Central memory CD8-positive, alpha-beta T cell (primary cell): ENCODE data around the gene SEL1L3.

Experiments used
- ATAC-seq: fragments of 150-1000 bp; cut with Tn5 transposase; replicated peaks from 2 replicates; pipeline ENCODE4 v1.10.0; 2022; ENCODE audit warnings: mild to moderate bottlenecking, moderate FRiP score, moderate number of reproducible peaks; ENCODE audit not compliant: poor library complexity, severe bottlenecking; ENCODE audit errors: extremely low read depth
- DNase-seq, 2 donors: peaks; one replicate each; pipeline ENCODE4 v3.0.0; 2021; ENCODE audit warnings: low spot score in 2 of 2
- H3K27ac Mint-ChIP-seq: one replicate; pipeline ENCODE4 v1.8.0; 2022; ENCODE audit warnings: low read depth, mild to moderate bottlenecking, moderate library complexity, mixed read lengths
- H3K27me3 Mint-ChIP-seq: one replicate; pipeline ENCODE4 v1.8.0; 2022; ENCODE audit warnings: mixed read lengths
- H3K36me3 Mint-ChIP-seq: one replicate; pipeline ENCODE4 v1.8.0; 2022; ENCODE audit warnings: mild to moderate bottlenecking, moderate library complexity, mixed read lengths; ENCODE audit not compliant: insufficient read depth
- H3K4me1 Mint-ChIP-seq: one replicate; pipeline ENCODE4 v1.8.0; 2022; ENCODE audit warnings: mixed read lengths
- H3K4me3 Mint-ChIP-seq: one replicate; pipeline ENCODE4 v1.8.0; 2022; ENCODE audit warnings: mild to moderate bottlenecking, moderate library complexity, mixed read lengths
- H3K9me3 Mint-ChIP-seq: one replicate; pipeline ENCODE4 v1.8.0; 2022; ENCODE audit warnings: mixed read lengths

The SEL1L3 gene

DNA sequence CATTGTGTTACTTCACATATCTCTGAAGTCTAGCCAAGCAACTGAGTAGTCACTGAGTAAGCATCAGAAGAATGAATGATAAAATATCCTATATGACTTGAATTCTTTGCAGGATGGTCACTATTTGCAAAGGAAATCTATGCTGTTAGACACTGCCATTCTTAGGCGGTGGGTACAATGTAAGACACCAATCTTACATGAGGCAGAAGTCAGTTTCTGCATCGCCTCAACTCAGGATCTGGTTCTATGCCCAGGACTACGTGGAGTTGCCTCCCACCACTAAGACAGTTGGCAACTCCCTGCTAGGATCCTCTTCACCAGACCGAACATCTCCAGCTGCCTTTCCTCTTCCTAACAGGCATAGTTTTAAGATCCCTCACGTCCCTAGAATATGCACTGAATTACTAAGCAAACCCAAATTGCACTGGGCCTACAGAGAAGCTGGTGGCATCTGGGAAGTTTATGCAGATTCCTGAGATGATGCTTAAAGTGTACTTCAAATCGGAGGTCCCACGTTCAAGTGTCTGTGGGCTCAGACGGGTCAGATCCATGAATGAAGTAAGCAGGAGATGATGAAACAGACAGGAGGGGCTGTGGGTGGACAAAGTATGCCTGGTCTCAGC lies 45.6 kb downstream of the SEL1L3 start:
- Mint-ChIP-seq H3K27ac (no peak overlapping the region), H3K36me3 (peaks cover 41% of the 10 kb centered on the region), H3K27me3 (no peaks in the 10 kb centered on the region), H3K9me3 (no peaks in the 10 kb centered on the region), H3K4me1 (no peaks in the 10 kb centered on the region), H3K4me3 (no peak overlapping the region)
- DNase-seq = no peak
- no peak for ATAC-seq

GRCh38 chr4:25816591-25817058 lies 46.2 kb downstream of the SEL1L3 start:
- peaks cover 41% of the 10 kb centered on the region for H3K36me3 Mint-ChIP-seq
- no peak overlapping the region for H3K27ac Mint-ChIP-seq
- H3K4me1 Mint-ChIP-seq = no peaks in the 10 kb centered on the region
- DNase-seq (no peak), ATAC-seq (no peak)
- no peaks in the 10 kb centered on the region for H3K9me3 Mint-ChIP-seq
- H3K27me3 Mint-ChIP-seq = no peaks in the 10 kb centered on the region
- no peak overlapping the region for H3K4me3 Mint-ChIP-seq

GRCh38 chr4:25815586-25815985 lies 47.2 kb downstream of the SEL1L3 start:
- ATAC-seq (no peak), DNase-seq (no peak)
- Mint-ChIP-seq H3K9me3 (no peaks in the 10 kb centered on the region), H3K36me3 (peaks cover 41% of the 10 kb centered on the region), H3K27ac (no peak overlapping the region), H3K4me1 (no peaks in the 10 kb centered on the region), H3K27me3 (no peaks in the 10 kb centered on the region), H3K4me3 (no peak overlapping the region)

- DNase-seq (no peak), ATAC-seq (no peak)
- H3K4me3 Mint-ChIP-seq = no peak overlapping the region
- no peaks in the 10 kb centered on the region for H3K9me3 Mint-ChIP-seq
- H3K27ac Mint-ChIP-seq = no peak overlapping the region
- H3K27me3 Mint-ChIP-seq = no peaks in the 10 kb centered on the region
- H3K4me1 Mint-ChIP-seq = no peaks in the 10 kb centered on the region
- peaks cover 38% of the 10 kb centered on the region for H3K36me3 Mint-ChIP-seq
Observed at GRCh38 chr4:25814301-25815136, 48.3 kb downstream of the SEL1L3 start.

GRCh38 chr4:25813448-25814106 lies 49.2 kb downstream of the SEL1L3 start:
- no peak for ATAC-seq
- Mint-ChIP-seq H3K27ac (peak overlapping the region; percentile 7), H3K36me3 (peaks cover 39% of the 10 kb centered on the region), H3K4me3 (no peak overlapping the region), H3K9me3 (no peaks in the 10 kb centered on the region), H3K4me1 (no peaks in the 10 kb centered on the region), H3K27me3 (no peaks in the 10 kb centered on the region)
- no peak for DNase-seq

DNA sequence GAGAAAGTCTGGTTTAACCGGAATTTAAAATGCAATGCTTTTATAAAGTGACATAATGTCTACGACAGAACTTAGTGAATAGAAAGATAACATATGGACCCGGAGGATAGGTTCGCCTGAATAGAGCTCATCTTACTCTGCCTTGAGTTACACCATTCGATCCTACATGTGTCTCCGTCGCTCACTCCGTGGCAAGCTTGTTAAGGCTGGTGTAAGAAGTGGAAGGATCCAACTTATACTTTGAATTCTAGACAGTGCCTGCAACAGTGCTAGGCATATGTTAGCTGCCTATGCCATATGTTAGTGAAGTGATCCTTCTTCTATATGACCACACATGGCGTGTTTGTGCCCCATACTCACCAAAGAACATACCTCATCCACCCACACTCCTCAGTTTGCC lies 50.9 kb downstream of the SEL1L3 start:
- Mint-ChIP-seq H3K27me3 (no peaks in the 10 kb centered on the region), H3K4me1 (no peaks in the 10 kb centered on the region), H3K27ac (no peak overlapping the region), H3K36me3 (peaks cover 44% of the 10 kb centered on the region), H3K9me3 (no peaks in the 10 kb centered on the region), H3K4me3 (no peak overlapping the region)
- DNase-seq (no peak), ATAC-seq (no peak)

GRCh38 chr4:25811374-25811690 lies 51.5 kb downstream of the SEL1L3 start:
- ATAC-seq (no peak), DNase-seq (no peak)
- no peaks in the 10 kb centered on the region for H3K9me3 Mint-ChIP-seq
- no peaks in the 10 kb centered on the region for H3K27me3 Mint-ChIP-seq
- H3K4me3 Mint-ChIP-seq = no peak overlapping the region
- no peaks in the 10 kb centered on the region for H3K4me1 Mint-ChIP-seq
- H3K36me3 Mint-ChIP-seq = peaks cover 44% of the 10 kb centered on the region
- no peak overlapping the region for H3K27ac Mint-ChIP-seq

DNA sequence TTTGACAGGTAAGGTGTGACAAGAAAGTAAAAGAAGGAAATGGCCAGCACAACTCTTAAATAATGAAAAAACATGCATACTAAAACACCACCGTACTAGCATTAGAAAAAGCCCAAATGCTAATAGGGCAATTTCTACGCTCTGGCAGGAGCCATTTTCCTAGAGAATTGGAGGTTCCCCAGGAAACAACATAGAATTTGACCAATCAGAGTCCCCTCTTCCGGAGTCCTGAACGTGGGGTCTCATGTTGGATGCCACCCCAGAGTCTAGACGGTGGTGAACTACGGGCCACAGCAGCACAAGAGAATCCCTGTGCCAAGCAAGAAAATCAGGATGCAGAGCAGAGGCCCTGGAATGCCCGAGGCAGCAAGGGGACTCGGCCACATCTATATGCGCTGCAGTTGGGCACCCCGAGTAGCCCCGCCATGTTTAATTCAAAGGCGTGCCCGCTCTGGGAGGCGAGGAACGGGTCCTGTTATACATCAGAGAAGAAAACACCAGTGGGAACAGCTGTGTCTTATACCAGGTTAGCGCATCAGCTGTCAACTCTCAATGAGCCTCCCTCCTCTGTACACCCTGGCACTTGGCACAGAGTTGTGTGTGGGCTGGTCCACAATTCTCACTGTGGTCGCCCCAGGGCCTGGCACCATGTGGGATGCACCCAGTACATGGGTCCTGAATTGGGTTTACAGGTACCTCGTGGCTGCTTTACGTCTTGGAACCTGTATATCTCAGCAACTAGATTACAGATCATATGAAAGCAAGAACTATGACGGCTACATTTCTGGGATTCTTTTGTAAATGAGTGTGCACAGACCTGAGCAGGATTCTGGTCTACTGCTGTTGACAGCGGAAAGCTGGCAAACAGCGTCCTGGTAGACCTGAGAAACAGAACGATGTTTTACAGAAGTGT lies 52.1 kb downstream of the SEL1L3 start:
- no peak for ATAC-seq
- no peak for DNase-seq
- Mint-ChIP-seq H3K9me3 (no peaks in the 10 kb centered on the region), H3K36me3 (peaks cover 46% of the 10 kb centered on the region), H3K4me3 (no peak overlapping the region), H3K27ac (peak overlapping the region; percentile 68), H3K27me3 (no peaks in the 10 kb centered on the region), H3K4me1 (no peaks in the 10 kb centered on the region)

DNA sequence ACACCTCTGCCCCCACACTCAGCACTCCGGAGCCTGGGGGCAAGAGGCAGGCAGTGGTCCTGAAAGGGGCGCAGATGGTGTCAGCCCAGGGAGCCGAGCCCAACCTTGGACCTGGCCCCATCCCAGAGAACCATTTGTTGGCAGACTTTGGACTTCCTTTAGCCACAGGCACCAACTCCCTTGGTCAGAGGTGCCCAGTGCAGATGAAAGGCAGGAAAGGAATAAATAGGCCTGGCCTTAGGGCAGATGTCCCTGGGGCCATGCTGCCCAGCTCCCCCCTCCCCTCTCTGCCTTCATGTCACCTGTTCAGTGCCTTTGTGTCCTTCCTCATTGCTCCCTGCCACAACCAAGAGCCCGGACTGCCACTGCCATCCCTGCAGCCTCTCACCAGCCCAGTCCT lies 52.8 kb downstream of the SEL1L3 start:
- DNase-seq = no peak
- Mint-ChIP-seq H3K9me3 (no peaks in the 10 kb centered on the region), H3K27me3 (no peaks in the 10 kb centered on the region), H3K4me3 (no peak overlapping the region), H3K4me1 (no peaks in the 10 kb centered on the region), H3K36me3 (peaks cover 48% of the 10 kb centered on the region), H3K27ac (peak overlapping the region; percentile 68)
- no peak for ATAC-seq

DNA sequence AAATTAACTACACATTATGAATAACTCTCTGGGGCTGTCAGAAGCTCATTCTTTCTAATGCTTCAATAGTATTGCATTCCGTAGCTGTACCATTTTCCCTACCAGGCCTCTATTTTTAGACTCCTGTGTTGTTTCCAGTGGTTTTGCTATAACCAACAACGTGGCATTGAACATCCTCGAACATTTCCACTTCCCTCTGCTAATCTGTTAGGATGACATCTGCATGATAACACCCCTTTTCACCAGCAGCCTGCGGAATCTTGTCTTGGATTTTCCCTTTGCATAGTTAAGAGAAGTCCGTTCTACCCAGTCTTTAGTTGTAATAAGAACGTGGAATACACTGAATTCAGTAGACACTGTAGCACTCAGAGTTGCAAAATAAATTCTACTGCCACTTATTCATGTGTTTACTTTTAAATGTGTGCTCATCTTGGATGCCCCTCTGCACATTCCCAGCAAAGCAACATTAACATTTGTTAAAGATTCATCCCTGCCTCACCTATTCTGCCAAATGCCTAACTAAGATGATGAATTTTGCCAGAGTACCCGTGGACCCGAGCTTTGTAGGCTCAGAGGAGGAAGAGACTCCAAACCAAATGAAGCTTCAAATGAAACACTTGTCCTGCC lies 55.6 kb downstream of the SEL1L3 start:
- ATAC-seq (no peak), DNase-seq (no peak)
- Mint-ChIP-seq H3K4me1 (no peaks in the 10 kb centered on the region), H3K27me3 (no peaks in the 10 kb centered on the region), H3K27ac (no peak overlapping the region), H3K4me3 (no peak overlapping the region), H3K9me3 (no peaks in the 10 kb centered on the region), H3K36me3 (peaks cover 47% of the 10 kb centered on the region)

DNA sequence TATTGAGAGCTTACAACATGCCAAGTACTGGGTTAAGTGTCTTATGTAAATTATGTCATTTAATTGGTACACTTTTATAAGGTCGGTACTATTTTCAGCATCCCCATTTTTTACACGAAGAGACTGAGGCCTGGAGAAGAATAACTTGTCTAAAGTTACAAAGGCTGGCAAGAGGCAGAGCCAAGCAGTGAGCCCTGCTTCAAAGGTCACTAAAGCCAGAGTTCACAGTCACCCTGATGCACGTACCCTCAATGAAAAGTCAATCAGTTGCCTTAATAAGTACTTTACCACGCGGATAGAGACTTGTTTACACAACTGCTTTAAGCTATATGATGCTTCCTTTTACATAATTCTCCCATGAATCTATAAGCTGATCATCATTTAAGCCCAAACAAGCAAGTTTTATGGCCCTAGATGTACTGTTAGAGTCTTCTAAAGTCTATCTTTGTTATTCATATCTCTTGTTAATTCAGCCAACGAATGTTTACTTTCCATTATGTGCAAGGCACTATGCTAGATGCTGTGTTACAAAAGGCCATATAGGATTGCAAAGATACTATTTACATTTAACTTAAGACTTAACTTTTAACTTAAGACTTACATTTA lies 57.4 kb downstream of the SEL1L3 start:
- H3K9me3 Mint-ChIP-seq = no peaks in the 10 kb centered on the region
- no peak for DNase-seq
- ATAC-seq = no peak
- H3K4me1 Mint-ChIP-seq = no peaks in the 10 kb centered on the region
- no peak overlapping the region for H3K27ac Mint-ChIP-seq
- no peaks in the 10 kb centered on the region for H3K27me3 Mint-ChIP-seq
- no peak overlapping the region for H3K4me3 Mint-ChIP-seq
- peaks cover 44% of the 10 kb centered on the region for H3K36me3 Mint-ChIP-seq
